OCI-LY1 (cell line): ENCODE results near the gene DDX51.

Source experiments
- CTCF ChIP-seq: fragments of 200-600 bp; sonication (generic), shearing (Covaris generic); IDR thresholded peaks from 2 replicates; pipeline ENCODE4 v1.5.1; 2017; ENCODE audit warnings: mild to moderate bottlenecking, antibody characterized with exemption, low read length, moderate library complexity, mixed read lengths
- EZH2 ChIP-seq: fragments of 200-600 bp; sonication (generic), shearing (Covaris generic); IDR thresholded peaks from 2 replicates; pipeline ENCODE4 v1.8.0; 2017; ENCODE audit warnings: borderline replicate concordance, mixed run types, mild to moderate bottlenecking, antibody characterized with exemption, low read length, moderate library complexity, mixed read lengths

GRCh38 chr12:132162508-132163031 lies 18.5 kb upstream of the DDX51 start:
- TF ChIP-seq CTCF (no peak), EZH2 (no peak)
